Heart right ventricle (tissue), 16 donors: Measurements from ENCODE around the gene IBSP. TPM values are rescaled to one million over a fixed set of nuclear protein-coding genes. Genes with fewer than 3 reads are reported as not detected.
A peak's percentile ranks its signal among the peaks of the same experiment; 100 is the strongest.

Source experiments
- ATAC-seq, 8 donors: fragments of 200-7000 bp; cut with Tn5 transposase; one replicate each; pipeline ENCODE4 v1.9.1; 2020; ENCODE audit warnings: mild to moderate bottlenecking in 8 of 8, moderate library complexity in 8 of 8, moderate number of reproducible peaks in 1 of 8
- DNase-seq, 2 donors: peaks; one replicate each; pipeline ENCODE4 v3.0.0-alpha.2; 2020
- H3K27ac ChIP-seq, 10 donors: fragments of 200-600 bp; sonication (generic) in 2 of 10; one replicate each; pipeline versions ENCODE4 v1.5.0 to v1.8.0; 2020 to 2022; ENCODE audit warnings: mild to moderate bottlenecking in 3 of 10
- H3K27me3 ChIP-seq, 7 donors: fragments of 200-600 bp; one replicate each; pipeline ENCODE4 v1.8.0; 2021 to 2022; ENCODE audit warnings: mild to moderate bottlenecking in 2 of 7
- H3K36me3 ChIP-seq, 9 donors: fragments of 200-600 bp; sonication (generic) in 1 of 9; one replicate each; pipeline versions ENCODE4 v1.5.0 to v1.8.0; 2020 to 2022; ENCODE audit warnings: mild to moderate bottlenecking in 2 of 9
- H3K4me1 ChIP-seq, 9 donors: fragments of 200-600 bp; sonication (generic) in 1 of 9; one replicate each; pipeline versions ENCODE4 v1.5.0 to v1.8.0; 2020 to 2022; ENCODE audit warnings: mild to moderate bottlenecking in 4 of 9
- H3K4me3 ChIP-seq, 10 donors: fragments of 200-600 bp; sonication (generic) in 2 of 10; one replicate each; pipeline versions ENCODE4 v1.5.0 to v1.8.0; 2020 to 2022; ENCODE audit warnings: mild to moderate bottlenecking in 7 of 10, moderate library complexity in 2 of 10
- H3K9me3 ChIP-seq, 11 donors: fragments of 200-600 bp in 10 of 11; sonication (generic) in 2 of 11; one replicate each; pipeline versions ENCODE4 v1.5.0 to v1.8.0; 2013 to 2022; ENCODE audit warnings: mild to moderate bottlenecking in 2 of 11, control low read depth in 1 of 11, moderate library complexity in 1 of 11
- whole genome bisulfite sequencing, 2 donors: extraction: QIAGEN DNeasy Blood & Tissue Kit; methylation state at CpG; one replicate each; pipeline ENCODE4 v1.1.7; 2013; ENCODE audit warnings: inconsistent platforms in 1 of 2; 5-methylcytosine and 5-hydroxymethylcytosine counted together
- intact Hi-C, 10 donors: fragments of 100-400 bp; cut with DNase I; formaldehyde crosslinking; loops; one replicate each; pipeline versions ENCODE4 v1.11.1 to v1.14.2; 2022
- polyA plus RNA-seq, 2 donors: library from polyadenylated mRNA; stranded (reverse); fragments of 200-250 nt; gene quantifications; one replicate each; pipeline ENCODE4 v1.2.3, GENCODE V29; 2013
- total RNA-seq, 10 donors: library from RNA; stranded (reverse); fragmentation: NEBNext Ultra II Directional in 3 of 10; extraction: Animal tissue kit (Norgen Biotek cat#: 25700) in 3 of 10; gene quantifications; one replicate each; pipeline versions ENCODE4 v1.2.1 to v1.2.4, GENCODE V29; 2021 to 2023
- TF ChIP-seq, protein P1 (sequence below), 9 donors: fragments of 200-600 bp; sonication (generic) in 2 of 9; IDR thresholded peaks; one replicate each; pipeline versions ENCODE4 v1.5.0 to v1.8.0; 2021 to 2022; ENCODE audit warnings: antibody characterized with exemption in 9 of 9, mild to moderate bottlenecking in 5 of 9, moderate library complexity in 1 of 9
- donor health status: Arrhythmogenic right ventricular cardiomyopathy.
- donor health status: ischemic (EF 13 %, LVEDD 7.1; RV severe dilation, severe dysfunction).
- donor health status: healthy with polysubstance abuse.
- donor health status: DM: no; HTN: yes; CAD: no.
- donor health status: DM: no; HTN: no; CAD: no.
- donor health status: ischemic (EF 25% LVEDD 6.9; RV normal size, moderate dysfunction).
- donor health status: ischemic (EF 25% LVEDD 5.7; RV mildly dilated, moderate dysfunction).
- donor health status: healthy.
- donor health status: DM: yes; HTN: yes; CAD: no.
- donor health status: Ischemic cardiomyopathy.
- donor health status: ischemic (EF 35%, LVEDD 5.7; RV mildly dilated, moderate dysfunction).
- donor health status: nonischemic (EF 11% LVEDD 7.7; RV severe dilation, severe dysfunction).
- donor health status: DM: yes; HTN: yes; CAD: no.
- donor health status: PGD.
- donor health status: ischemic (EF 29% LVEDD 5.4; RV normal size, mild dysfunction).
- donor health status: nonischemic (EF 23%, LVEDD 6.1; RV moderate dilation, normal function).

Gene IBSP
- total and polyA plus RNA-seq, 12 donors, result 0.16 TPM; not detected in 11

GRCh38 chr4:87835197-87835596, 35.8 kb downstream of the IBSP start:
- Histone ChIP-seq H3K27ac (no peak overlapping the region), H3K27me3 (no peaks in the 10 kb centered on the region), H3K4me1 (peaks cover 0 to 13% (median 7%) of the 10 kb centered on the region in 9 donors), H3K9me3 (no peaks in the 10 kb centered on the region), H3K4me3 (no peak overlapping the region), H3K36me3 (no peaks in the 10 kb centered on the region)
- intact Hi-C loops, result loop anchor here in 7 of 10 donors (5.0 to 10.0 kb wide), 8 partner anchors 153 to 560 kb away; no protein-coding TSS in a partner anchor
- TF ChIP-seq, protein P1, sequence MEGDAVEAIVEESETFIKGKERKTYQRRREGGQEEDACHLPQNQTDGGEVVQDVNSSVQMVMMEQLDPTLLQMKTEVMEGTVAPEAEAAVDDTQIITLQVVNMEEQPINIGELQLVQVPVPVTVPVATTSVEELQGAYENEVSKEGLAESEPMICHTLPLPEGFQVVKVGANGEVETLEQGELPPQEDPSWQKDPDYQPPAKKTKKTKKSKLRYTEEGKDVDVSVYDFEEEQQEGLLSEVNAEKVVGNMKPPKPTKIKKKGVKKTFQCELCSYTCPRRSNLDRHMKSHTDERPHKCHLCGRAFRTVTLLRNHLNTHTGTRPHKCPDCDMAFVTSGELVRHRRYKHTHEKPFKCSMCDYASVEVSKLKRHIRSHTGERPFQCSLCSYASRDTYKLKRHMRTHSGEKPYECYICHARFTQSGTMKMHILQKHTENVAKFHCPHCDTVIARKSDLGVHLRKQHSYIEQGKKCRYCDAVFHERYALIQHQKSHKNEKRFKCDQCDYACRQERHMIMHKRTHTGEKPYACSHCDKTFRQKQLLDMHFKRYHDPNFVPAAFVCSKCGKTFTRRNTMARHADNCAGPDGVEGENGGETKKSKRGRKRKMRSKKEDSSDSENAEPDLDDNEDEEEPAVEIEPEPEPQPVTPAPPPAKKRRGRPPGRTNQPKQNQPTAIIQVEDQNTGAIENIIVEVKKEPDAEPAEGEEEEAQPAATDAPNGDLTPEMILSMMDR (IDR thresholded peaks at IDR 0.05), result no peak
- DNase-seq (no peak), ATAC-seq (peak in 1 of 8 donors; percentile 33)
- WGBS, 2 donors, result 85 to 96% methylated on average over 2 of the region's 2 CpGs

DNA sequence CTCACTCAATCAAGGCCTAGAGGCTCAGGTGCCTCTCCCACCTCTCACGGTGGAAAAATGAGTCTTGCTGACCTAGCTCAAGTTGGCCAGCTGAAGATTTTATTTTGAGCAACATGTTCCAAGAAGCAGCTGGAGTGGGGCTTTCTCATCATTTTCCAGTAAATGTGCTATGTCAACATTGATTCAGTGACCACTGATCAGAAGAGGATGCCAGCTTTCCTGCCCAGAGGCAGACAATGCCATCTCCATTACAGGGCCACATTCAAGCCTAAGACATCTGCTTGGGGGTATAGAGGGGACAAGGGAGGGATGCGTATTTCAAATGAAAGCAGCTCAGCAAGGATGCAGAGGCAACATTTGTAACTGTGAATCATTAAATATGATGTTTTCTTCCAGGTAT, 36.4 kb downstream of the IBSP start:
- ATAC-seq (peak in 1 of 8 donors; percentile 31), DNase-seq (no peak)
- no peaks in the 10 kb centered on the region for H3K27me3 ChIP-seq
- no peak overlapping the region for H3K27ac ChIP-seq
- TF ChIP-seq, protein P1 (IDR thresholded peaks at IDR 0.05), result no peak
- no peak overlapping the region for H3K4me3 ChIP-seq
- H3K9me3 ChIP-seq, result no peaks in the 10 kb centered on the region
- intact Hi-C loops, result loop anchor here in 7 of 10 donors (5.0 to 10.0 kb wide), 8 partner anchors 153 to 561 kb away; no protein-coding TSS in a partner anchor
- H3K4me1 ChIP-seq, result peaks cover 0 to 13% (median 7%) of the 10 kb centered on the region in 9 donors
- 93 to 99% methylated on average over 2 of the region's 2 CpGs for WGBS, 2 donors
- H3K36me3 ChIP-seq, result no peaks in the 10 kb centered on the region

DNA sequence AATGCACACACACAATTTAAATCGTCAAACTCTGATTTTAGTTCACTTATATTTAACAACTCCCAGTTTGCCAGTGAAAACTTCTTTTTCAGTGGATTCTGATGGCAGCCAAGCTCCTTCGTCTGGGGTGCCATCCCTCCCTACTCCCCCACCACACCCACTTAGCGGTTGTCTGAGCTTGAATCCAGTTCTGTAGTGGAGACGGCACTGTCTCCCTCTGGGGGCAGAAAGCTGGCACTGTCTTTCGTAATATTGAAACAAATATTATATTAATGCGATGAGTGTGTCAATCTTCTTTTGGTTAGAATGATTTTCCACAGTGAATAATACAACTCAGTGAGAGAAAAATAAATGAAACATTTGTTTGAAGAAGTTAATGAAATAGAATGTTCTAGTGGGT, 38.9 kb downstream of the IBSP start:
- H3K36me3 ChIP-seq, result no peaks in the 10 kb centered on the region
- intact Hi-C loops, result loop anchor here (2.0 to 10.0 kb wide), 11 partner anchors 156 to 563 kb away; no protein-coding TSS in a partner anchor
- H3K27me3 ChIP-seq, result no peaks in the 10 kb centered on the region
- peaks cover 0 to 16% (median 7%) of the 10 kb centered on the region in 9 donors for H3K4me1 ChIP-seq
- DNase-seq (no peak), ATAC-seq (no peak)
- H3K4me3 ChIP-seq, result no peak overlapping the region
- TF ChIP-seq, protein P1 (IDR thresholded peaks at IDR 0.05), result peak in 5 of 9 donors; percentile 11 to 49 (median 32)
- 73 to 77% methylated on average over 6 of the region's 6 CpGs for WGBS, 2 donors
- no peak overlapping the region for H3K27ac ChIP-seq
- H3K9me3 ChIP-seq, result no peaks in the 10 kb centered on the region

- peak in 4 of 8 donors; percentile 61 to 67 (median 64) for ATAC-seq
- 27 to 29% methylated on average over 7 of the region's 7 CpGs for WGBS, 2 donors
- peak in 1 of 2 donors; percentile 28 for DNase-seq
These were observed 39.7 kb downstream of the IBSP start for GRCh38 chr4:87838890-87839591.

More at GRCh38 chr4:87838890-87839591, 39.7 kb downstream of the IBSP start:
- Histone ChIP-seq H3K36me3 (no peaks in the 10 kb centered on the region), H3K9me3 (no peaks in the 10 kb centered on the region), H3K27me3 (no peaks in the 10 kb centered on the region), H3K4me1 (peaks cover 0 to 23% (median 8%) of the 10 kb centered on the region in 9 donors), H3K4me3 (no peak overlapping the region), H3K27ac (no peak overlapping the region)
- intact Hi-C loops, result loop anchor here (1.0 to 10.0 kb wide), 12 partner anchors 157 to 564 kb away; no protein-coding TSS in a partner anchor
- TF ChIP-seq, protein P1 (IDR thresholded peaks at IDR 0.05), result peak; percentile 54 to 90 (median 78)
